ENCODE data around the gene GIMAP5. TPM values are rescaled to one million over a fixed set of nuclear protein-coding genes. Genes with fewer than 3 reads are reported as not detected.
A peak's percentile ranks its signal among the peaks of the same experiment; 100 is the strongest.

The GIMAP5 gene
- total and polyA plus RNA-seq, 2 of the 13 experiments (the other 11 are each of a cell fraction or from before 2014, with no cell fraction given), result not detected

DNA sequence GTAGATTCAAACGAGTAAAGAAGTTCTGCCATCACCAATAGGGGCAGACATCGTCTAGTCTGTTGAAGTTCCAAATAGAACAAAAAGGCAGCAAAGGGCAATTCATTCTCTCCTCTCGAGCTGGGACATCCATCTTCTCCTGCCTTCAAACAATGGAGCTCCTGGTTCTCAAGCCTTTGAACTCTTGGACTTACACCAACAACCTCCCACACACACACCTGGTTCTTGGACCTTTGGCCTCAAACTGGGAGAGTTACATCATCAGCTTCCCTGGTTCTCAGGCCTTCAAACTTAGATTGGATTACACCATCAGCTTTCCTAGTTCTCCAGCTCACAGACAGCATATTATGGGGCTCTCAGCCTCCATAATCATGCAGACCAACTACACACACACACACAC lies 9.8 kb upstream of the GIMAP5 start (continued):
- TF ChIP-seq, protein P1, sequence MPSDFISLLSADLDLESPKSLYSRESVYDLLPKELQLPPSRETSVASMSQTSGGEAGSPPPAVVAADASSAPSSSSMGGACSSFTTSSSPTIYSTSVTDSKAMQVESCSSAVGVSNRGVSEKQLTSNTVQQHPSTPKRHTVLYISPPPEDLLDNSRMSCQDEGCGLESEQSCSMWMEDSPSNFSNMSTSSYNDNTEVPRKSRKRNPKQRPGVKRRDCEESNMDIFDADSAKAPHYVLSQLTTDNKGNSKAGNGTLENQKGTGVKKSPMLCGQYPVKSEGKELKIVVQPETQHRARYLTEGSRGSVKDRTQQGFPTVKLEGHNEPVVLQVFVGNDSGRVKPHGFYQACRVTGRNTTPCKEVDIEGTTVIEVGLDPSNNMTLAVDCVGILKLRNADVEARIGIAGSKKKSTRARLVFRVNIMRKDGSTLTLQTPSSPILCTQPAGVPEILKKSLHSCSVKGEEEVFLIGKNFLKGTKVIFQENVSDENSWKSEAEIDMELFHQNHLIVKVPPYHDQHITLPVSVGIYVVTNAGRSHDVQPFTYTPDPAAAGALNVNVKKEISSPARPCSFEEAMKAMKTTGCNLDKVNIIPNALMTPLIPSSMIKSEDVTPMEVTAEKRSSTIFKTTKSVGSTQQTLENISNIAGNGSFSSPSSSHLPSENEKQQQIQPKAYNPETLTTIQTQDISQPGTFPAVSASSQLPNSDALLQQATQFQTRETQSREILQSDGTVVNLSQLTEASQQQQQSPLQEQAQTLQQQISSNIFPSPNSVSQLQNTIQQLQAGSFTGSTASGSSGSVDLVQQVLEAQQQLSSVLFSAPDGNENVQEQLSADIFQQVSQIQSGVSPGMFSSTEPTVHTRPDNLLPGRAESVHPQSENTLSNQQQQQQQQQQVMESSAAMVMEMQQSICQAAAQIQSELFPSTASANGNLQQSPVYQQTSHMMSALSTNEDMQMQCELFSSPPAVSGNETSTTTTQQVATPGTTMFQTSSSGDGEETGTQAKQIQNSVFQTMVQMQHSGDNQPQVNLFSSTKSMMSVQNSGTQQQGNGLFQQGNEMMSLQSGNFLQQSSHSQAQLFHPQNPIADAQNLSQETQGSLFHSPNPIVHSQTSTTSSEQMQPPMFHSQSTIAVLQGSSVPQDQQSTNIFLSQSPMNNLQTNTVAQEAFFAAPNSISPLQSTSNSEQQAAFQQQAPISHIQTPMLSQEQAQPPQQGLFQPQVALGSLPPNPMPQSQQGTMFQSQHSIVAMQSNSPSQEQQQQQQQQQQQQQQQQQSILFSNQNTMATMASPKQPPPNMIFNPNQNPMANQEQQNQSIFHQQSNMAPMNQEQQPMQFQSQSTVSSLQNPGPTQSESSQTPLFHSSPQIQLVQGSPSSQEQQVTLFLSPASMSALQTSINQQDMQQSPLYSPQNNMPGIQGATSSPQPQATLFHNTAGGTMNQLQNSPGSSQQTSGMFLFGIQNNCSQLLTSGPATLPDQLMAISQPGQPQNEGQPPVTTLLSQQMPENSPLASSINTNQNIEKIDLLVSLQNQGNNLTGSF (CRISPR knock-in tag; IDR thresholded peaks at IDR 0.05), result no peak
- no peak; the same call in 1 of the 2 replicates for TF ChIP-seq SMC3 (IDR thresholded peaks at IDR 0.05; ENCODE audit: low read length)
- no peak for TF ChIP-seq ZNF557 (CRISPR knock-in tag; IDR thresholded peaks at IDR 0.05)
- TF ChIP-seq ZNF749 (CRISPR knock-in tag; IDR thresholded peaks at IDR 0.05; ENCODE audit: borderline replicate concordance), result no peak
- no peak for TF ChIP-seq SOX6 (IDR thresholded peaks at IDR 0.05)
- peak; percentile 94 for TF ChIP-seq SOX6 (CRISPR knock-in tag; IDR thresholded peaks at IDR 0.05)
- TF ChIP-seq YY1 (IDR thresholded peaks at IDR 0.05; ENCODE audit: insufficient read depth, insufficient replicate concordance, low read depth, low read length), result no peak
- TF ChIP-seq ZNF446 (CRISPR knock-in tag; IDR thresholded peaks at IDR 0.05), result no peak
- no peak for TF ChIP-seq HHEX (CRISPR knock-in tag; IDR thresholded peaks at IDR 0.05)
- TF ChIP-seq, protein P2, sequence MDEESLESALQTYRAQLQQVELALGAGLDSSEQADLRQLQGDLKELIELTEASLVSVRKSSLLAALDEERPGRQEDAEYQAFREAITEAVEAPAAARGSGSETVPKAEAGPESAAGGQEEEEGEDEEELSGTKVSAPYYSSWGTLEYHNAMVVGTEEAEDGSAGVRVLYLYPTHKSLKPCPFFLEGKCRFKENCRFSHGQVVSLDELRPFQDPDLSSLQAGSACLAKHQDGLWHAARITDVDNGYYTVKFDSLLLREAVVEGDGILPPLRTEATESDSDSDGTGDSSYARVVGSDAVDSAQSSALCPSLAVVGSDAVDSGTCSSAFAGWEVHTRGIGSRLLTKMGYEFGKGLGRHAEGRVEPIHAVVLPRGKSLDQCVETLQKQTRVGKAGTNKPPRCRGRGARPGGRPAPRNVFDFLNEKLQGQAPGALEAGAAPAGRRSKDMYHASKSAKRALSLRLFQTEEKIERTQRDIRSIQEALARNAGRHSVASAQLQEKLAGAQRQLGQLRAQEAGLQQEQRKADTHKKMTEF (CRISPR knock-in tag; IDR thresholded peaks at IDR 0.05), result peak; percentile 37; the same call in 1 of the 2 replicates
- TF ChIP-seq ZNF790 (CRISPR knock-in tag; IDR thresholded peaks at IDR 0.05; ENCODE audit: borderline replicate concordance), result no peak
- TF ChIP-seq, protein P3, sequence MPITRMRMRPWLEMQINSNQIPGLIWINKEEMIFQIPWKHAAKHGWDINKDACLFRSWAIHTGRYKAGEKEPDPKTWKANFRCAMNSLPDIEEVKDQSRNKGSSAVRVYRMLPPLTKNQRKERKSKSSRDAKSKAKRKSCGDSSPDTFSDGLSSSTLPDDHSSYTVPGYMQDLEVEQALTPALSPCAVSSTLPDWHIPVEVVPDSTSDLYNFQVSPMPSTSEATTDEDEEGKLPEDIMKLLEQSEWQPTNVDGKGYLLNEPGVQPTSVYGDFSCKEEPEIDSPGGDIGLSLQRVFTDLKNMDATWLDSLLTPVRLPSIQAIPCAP (CRISPR knock-in tag; IDR thresholded peaks at IDR 0.05; ENCODE audit: low read depth), result no peak
- TF ChIP-seq, protein P4, sequence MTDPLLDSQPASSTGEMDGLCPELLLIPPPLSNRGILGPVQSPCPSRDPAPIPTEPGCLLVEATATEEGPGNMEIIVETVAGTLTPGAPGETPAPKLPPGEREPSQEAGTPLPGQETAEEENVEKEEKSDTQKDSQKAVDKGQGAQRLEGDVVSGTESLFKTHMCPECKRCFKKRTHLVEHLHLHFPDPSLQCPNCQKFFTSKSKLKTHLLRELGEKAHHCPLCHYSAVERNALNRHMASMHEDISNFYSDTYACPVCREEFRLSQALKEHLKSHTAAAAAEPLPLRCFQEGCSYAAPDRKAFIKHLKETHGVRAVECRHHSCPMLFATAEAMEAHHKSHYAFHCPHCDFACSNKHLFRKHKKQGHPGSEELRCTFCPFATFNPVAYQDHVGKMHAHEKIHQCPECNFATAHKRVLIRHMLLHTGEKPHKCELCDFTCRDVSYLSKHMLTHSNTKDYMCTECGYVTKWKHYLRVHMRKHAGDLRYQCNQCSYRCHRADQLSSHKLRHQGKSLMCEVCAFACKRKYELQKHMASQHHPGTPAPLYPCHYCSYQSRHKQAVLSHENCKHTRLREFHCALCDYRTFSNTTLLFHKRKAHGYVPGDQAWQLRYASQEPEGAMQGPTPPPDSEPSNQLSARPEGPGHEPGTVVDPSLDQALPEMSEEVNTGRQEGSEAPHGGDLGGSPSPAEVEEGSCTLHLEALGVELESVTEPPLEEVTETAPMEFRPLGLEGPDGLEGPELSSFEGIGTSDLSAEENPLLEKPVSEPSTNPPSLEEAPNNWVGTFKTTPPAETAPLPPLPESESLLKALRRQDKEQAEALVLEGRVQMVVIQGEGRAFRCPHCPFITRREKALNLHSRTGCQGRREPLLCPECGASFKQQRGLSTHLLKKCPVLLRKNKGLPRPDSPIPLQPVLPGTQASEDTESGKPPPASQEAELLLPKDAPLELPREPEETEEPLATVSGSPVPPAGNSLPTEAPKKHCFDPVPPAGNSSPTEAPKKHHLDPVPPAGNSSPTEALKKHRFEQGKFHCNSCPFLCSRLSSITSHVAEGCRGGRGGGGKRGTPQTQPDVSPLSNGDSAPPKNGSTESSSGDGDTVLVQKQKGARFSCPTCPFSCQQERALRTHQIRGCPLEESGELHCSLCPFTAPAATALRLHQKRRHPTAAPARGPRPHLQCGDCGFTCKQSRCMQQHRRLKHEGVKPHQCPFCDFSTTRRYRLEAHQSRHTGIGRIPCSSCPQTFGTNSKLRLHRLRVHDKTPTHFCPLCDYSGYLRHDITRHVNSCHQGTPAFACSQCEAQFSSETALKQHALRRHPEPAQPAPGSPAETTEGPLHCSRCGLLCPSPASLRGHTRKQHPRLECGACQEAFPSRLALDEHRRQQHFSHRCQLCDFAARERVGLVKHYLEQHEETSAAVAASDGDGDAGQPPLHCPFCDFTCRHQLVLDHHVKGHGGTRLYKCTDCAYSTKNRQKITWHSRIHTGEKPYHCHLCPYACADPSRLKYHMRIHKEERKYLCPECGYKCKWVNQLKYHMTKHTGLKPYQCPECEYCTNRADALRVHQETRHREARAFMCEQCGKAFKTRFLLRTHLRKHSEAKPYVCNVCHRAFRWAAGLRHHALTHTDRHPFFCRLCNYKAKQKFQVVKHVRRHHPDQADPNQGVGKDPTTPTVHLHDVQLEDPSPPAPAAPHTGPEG (CRISPR knock-in tag; IDR thresholded peaks at IDR 0.05), result no peak
- TF ChIP-seq MAF1 (CRISPR knock-in tag; IDR thresholded peaks at IDR 0.05; ENCODE audit: borderline replicate concordance), result no peak
- TF ChIP-seq ZNF614 (CRISPR knock-in tag; IDR thresholded peaks at IDR 0.05; ENCODE audit: borderline replicate concordance), result 0 out of 2 replicates have a peak, but pooled peaks have one; percentile 59
- TF ChIP-seq, protein P5, sequence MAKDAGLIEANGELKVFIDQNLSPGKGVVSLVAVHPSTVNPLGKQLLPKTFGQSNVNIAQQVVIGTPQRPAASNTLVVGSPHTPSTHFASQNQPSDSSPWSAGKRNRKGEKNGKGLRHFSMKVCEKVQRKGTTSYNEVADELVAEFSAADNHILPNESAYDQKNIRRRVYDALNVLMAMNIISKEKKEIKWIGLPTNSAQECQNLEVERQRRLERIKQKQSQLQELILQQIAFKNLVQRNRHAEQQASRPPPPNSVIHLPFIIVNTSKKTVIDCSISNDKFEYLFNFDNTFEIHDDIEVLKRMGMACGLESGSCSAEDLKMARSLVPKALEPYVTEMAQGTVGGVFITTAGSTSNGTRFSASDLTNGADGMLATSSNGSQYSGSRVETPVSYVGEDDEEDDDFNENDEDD (CRISPR knock-in tag; IDR thresholded peaks at IDR 0.05; ENCODE audit: borderline replicate concordance), result no peak
